HuH-7 (cell line): ENCODE results near the gene HSPA12B.
A peak's percentile ranks its signal among the peaks of the same experiment; 100 is the strongest.
"Not testable (repeated sequence)": the region's sequence is repeated elsewhere in the genome, so short reads cannot be mapped to it uniquely, and the experiment has no call there.

ENCODE experiments used
- DNase-seq: peaks from one replicate; pipeline ENCODE4 v3.0.0; 2011; ENCODE audit warnings: low spot score

The HSPA12B gene

GRCh38 chr20:3787324-3788014 is 55.0 kb downstream of the HSPA12B start:
- no peak for DNase-seq

- no peak for DNase-seq
These were observed 56.2 kb downstream of the HSPA12B start for GRCh38 chr20:3788685-3789155.

- not testable (repeated sequence) for DNase-seq
These were observed 56.7 kb downstream of the HSPA12B start for GRCh38 chr20:3789201-3789600.

- not testable (repeated sequence) for DNase-seq
These were observed 61.7 kb downstream of the HSPA12B start for GRCh38 chr20:3794168-3794567.

GRCh38 chr20:3794701-3795420 is 62.4 kb downstream of the HSPA12B start:
- no peak for DNase-seq

- DNase-seq, result peak; percentile 99
These were observed 63.3 kb downstream of the HSPA12B start, which contains the start of gene CDC25B for GRCh38 chr20:3795511-3796468. CDC25B (plus strand) TSS chr20:3796310; CDS start chr20:3796532, 222 bp downstream.

- peak; percentile 66 for DNase-seq
These were observed 64.2 kb downstream of the HSPA12B start for GRCh38 chr20:3796477-3797225.

- DNase-seq, result no peak
These were observed 64.7 kb downstream of the HSPA12B start for GRCh38 chr20:3797226-3797545.

- DNase-seq, result peak; percentile 59
These were observed 65.3 kb downstream of the HSPA12B start for GRCh38 chr20:3797592-3798372.

- DNase-seq, result no peak
These were observed 65.9 kb downstream of the HSPA12B start for GRCh38 chr20:3798373-3798768.

- DNase-seq, result no peak
These were observed 66.4 kb downstream of the HSPA12B start for GRCh38 chr20:3798908-3799248.

- DNase-seq, result no peak
These were observed 67.9 kb downstream of the HSPA12B start for GRCh38 chr20:3800256-3800877.

- no peak for DNase-seq
These were observed 68.4 kb downstream of the HSPA12B start for GRCh38 chr20:3800878-3801260.

- no peak for DNase-seq
These were observed 68.8 kb downstream of the HSPA12B start for GRCh38 chr20:3801299-3801698.

- DNase-seq, result no peak
These were observed 69.4 kb downstream of the HSPA12B start for GRCh38 chr20:3801846-3802245.
